GM10248 (cell line): Measurements from ENCODE around the gene DTWD2.
"Not testable (repeated sequence)": the region's sequence is repeated elsewhere in the genome, so short reads cannot be mapped to it uniquely, and the experiment has no call there.

Experiments
- CTCF ChIA-PET: fragments of 300-600 bp; sonication (Branson Sonifier 250); formaldehyde crosslinking; extraction: SDS; loops from one replicate; lab custom pipeline; 2021; ENCODE audit warnings: antibody characterized with exemption; lab: Yijun Ruan, JAX
- POLR2A ChIA-PET: fragments of 350-650 bp; sonication (Branson Sonifier 250); formaldehyde crosslinking; extraction: SDS; loops from one replicate; lab custom pipeline; 2020; ENCODE audit warnings: antibody characterized with exemption; lab: Yijun Ruan, JAX
- DNase-seq: peaks from one replicate; pipeline ENCODE4 v3.0.0; 2012; ENCODE audit errors: extremely low spot score
- CTCF ChIP-seq: IDR thresholded peaks from 2 replicates; pipeline ENCODE4 v1.5.1; 2012; ENCODE audit warnings: mild to moderate bottlenecking, low read depth; ENCODE audit errors: extremely low read depth, missing control alignments, control extremely low read depth

The DTWD2 gene

GRCh38 chr5:118999696-119000095 lies 11.3 kb upstream of the DTWD2 start:
- ChIA-PET POLR2A (no interaction called here), CTCF (interaction anchor here (1.3 to 4.2 kb wide), 2 partner anchors 11 to 12 kb away, joined by 5 to 35 read pairs; partner anchors contain the start of gene DTWD2)
- TF ChIP-seq CTCF = no peak
- DNase-seq = no peak

DNA sequence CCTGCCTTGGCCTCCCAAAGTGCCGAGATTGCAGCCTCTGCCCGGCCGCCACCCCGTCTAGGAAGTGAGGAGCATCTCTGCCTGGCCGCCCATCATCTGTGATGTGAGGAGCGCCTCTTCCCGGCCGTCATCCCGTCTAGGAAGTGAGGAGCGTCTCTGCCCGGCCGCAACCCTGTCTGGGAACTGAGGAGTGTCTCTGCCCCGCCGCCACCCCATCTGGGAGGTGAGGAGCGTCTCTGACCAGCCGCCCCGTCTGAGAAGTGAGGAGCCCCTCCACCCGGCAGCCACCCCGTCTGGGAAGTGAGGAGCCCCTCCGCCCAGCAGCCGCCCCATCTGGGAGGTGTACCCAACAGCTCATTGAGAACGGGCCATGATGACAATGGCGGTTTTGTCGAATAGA lies 10.5 kb upstream of the DTWD2 start:
- DNase-seq, POLR2A ChIA-PET: not testable (repeated sequence)
- CTCF ChIA-PET = interaction anchor here (4.2 kb wide), 1 partner anchor 10 kb away, joined by 35 read pairs; the partner anchor contains the start of gene DTWD2

GRCh38 chr5:118996098-118996497 lies 7.8 kb upstream of the DTWD2 start:
- DNase-seq = no peak
- CTCF ChIA-PET = interaction anchor here (0.8 to 1.5 kb wide), 4 partner anchors 8 to 416 kb away, joined by 3 read pairs; partner anchors contain the start of gene DTWD2
- POLR2A ChIA-PET = no interaction called here
- no peak for TF ChIP-seq CTCF

DNA sequence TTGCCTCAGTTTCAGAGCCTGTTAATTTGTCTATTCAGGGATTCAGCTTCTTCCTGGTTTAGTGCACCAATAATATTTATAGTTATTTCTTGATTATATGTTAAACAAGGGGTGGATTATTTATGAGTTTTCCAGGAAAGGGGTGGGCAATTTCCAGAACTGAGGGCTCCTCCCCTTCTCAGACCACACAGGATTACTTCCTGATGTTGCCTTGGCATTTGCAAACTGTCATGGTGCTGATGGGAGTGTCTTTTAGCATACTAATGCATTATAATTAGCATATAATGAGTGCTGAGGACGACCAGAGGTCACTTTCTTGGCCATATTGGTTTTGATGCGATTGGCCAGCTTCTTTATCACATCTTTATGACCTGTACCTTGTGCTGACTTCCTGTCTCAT lies 6.2 kb upstream of the DTWD2 start:
- DNase-seq = no peak
- TF ChIP-seq CTCF = no peak
- POLR2A ChIA-PET = no interaction called here
- CTCF ChIA-PET = interaction anchor here (1.0 to 1.5 kb wide), 4 partner anchors 29 to 417 kb away, joined by 3 to 4 read pairs (median 4); no protein-coding TSS in a partner anchor

GRCh38 chr5:118993118-118993517 lies 4.8 kb upstream of the DTWD2 start:
- POLR2A ChIA-PET, CTCF ChIA-PET, DNase-seq: not testable (repeated sequence)

DNA sequence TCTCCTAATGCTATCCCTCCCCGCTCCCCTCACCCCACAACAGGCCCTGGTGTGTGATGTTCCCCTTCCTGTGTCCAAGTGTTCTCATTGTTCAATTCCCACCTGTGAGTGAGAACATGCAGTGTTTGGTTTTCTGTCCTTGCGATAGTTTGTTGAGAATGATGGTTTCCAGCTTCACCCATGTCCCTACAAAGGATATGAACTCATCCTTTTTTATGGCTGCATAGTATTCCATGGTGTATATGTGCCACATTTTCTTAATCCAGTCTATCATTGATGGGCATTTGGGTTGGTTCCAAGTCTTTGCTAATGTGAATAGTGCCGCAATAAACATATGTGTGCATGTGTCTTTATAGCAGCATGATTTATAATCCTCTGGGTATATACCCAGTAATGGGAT lies 3.7 kb upstream of the DTWD2 start:
- DNase-seq, POLR2A ChIA-PET, CTCF ChIA-PET: not testable (repeated sequence)

- no peak for TF ChIP-seq CTCF
- CTCF ChIA-PET = interaction anchor here (1.3 to 9.4 kb wide), 5 partner anchors 10 to 418 kb away, joined by 3 to 171 read pairs (median 25); no protein-coding TSS in a partner anchor
- POLR2A ChIA-PET = no interaction called here
- DNase-seq = no peak
Measured at GRCh38 chr5:118990582-118990981, 2.2 kb upstream of the DTWD2 start.

- no peak for TF ChIP-seq CTCF
- no peak for DNase-seq
- CTCF ChIA-PET = interaction anchor here (1.1 to 9.4 kb wide), 18 partner anchors 11 to 444 kb away, joined by 3 to 171 read pairs (median 12); no protein-coding TSS in a partner anchor
- POLR2A ChIA-PET = interaction anchor here (0.7 kb wide), 1 partner anchor 81 kb away, joined by 3 read pairs; the partner anchor contains the start of gene DMXL1
Measured at GRCh38 chr5:118989816-118990215, 1.5 kb upstream of the DTWD2 start.
